ENCODE measurements around the gene TBC1D10A.
A peak's percentile ranks its signal among the peaks of the same experiment; 100 is the strongest.

Gene TBC1D10A

DNA sequence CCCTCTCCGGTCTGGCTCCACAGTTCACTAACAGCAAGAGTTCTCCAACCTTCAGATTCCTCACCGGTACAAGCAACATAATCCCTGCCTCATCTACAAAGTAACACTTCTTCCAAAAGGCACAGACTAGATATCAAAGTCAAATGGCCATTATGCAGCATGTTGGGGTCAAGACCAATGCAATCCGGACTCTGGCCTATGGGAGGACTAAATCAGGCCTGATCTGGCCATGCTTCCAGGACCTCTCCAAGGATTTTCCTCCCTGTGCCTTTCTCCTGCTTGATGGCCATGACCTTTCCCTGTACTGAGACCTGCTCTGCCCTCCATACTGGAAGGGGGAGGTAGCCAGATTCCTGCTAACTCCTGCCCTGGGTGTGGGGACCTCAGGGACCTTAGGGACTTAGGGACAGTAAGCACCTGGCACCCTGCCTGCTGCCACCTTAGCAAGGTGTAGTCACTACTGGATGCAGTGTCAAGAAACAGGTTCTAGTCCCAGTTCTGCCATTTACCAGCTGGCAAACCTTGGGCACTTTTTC lies 6.7 kb downstream of the TBC1D10A start:
- no peaks in the 10 kb centered on the region for H3K9me3 ChIP-seq (ENCODE audit: control insufficient read depth, low read length)
- WGBS, 2 experiments (ENCODE audit: insufficient coverage in 2 of 2), result 89 to 96% methylated on average over 3 of the region's 3 CpGs

GRCh38 chr22:30318799-30319419 lies 7.8 kb downstream of the TBC1D10A start:
- peaks cover 15% of the 10 kb centered on the region for H3K36me3 ChIP-seq (ENCODE audit: control insufficient read depth, insufficient read depth, low read length)
- 81 to 88% methylated on average over 7 of the region's 7 CpGs for WGBS, 2 experiments (ENCODE audit: insufficient coverage in 2 of 2)
- H3K4me3 ChIP-seq (ENCODE audit: extremely low read depth, insufficient read depth, low read length, poor library complexity, severe bottlenecking), result no peak overlapping the region
- no peaks in the 10 kb centered on the region for H3K9me3 ChIP-seq (ENCODE audit: control insufficient read depth, low read length)
- H3K4me1 ChIP-seq (ENCODE audit: control insufficient read depth, insufficient read depth, low read length, poor library complexity, severe bottlenecking), result peaks cover 17% of the 10 kb centered on the region
- H3K27ac ChIP-seq (ENCODE audit: low read depth, low read length, severe bottlenecking), result no peak overlapping the region

More for the DNA sequence above, 6.7 kb downstream of the TBC1D10A start:
- Histone ChIP-seq H3K4me3 (ENCODE audit: extremely low read depth, insufficient read depth, low read length, poor library complexity, severe bottlenecking) (no peak overlapping the region), H3K27ac (ENCODE audit: low read depth, low read length, severe bottlenecking) (no peak overlapping the region), H3K4me1 (ENCODE audit: control insufficient read depth, insufficient read depth, low read length, poor library complexity, severe bottlenecking) (peaks cover 11% of the 10 kb centered on the region), H3K36me3 (ENCODE audit: control insufficient read depth, insufficient read depth, low read length) (peaks cover 19% of the 10 kb centered on the region)

- H3K36me3 ChIP-seq (ENCODE audit: control insufficient read depth, insufficient read depth, low read length), result peaks cover 14% of the 10 kb centered on the region
- no peak overlapping the region for H3K4me3 ChIP-seq (ENCODE audit: extremely low read depth, insufficient read depth, low read length, poor library complexity, severe bottlenecking)
- no peak overlapping the region for H3K27ac ChIP-seq (ENCODE audit: low read depth, low read length, severe bottlenecking)
- H3K9me3 ChIP-seq (ENCODE audit: control insufficient read depth, low read length), result no peaks in the 10 kb centered on the region
- peaks cover 17% of the 10 kb centered on the region for H3K4me1 ChIP-seq (ENCODE audit: control insufficient read depth, insufficient read depth, low read length, poor library complexity, severe bottlenecking)
- whole genome bisulfite sequencing, 2 experiments (ENCODE audit: insufficient coverage in 2 of 2), result 100% methylated on average over 1 of the region's 1 CpG; no CpG with 5 or more reads in 1 of the 2 experiments
These were observed 9.0 kb downstream of the TBC1D10A start for GRCh38 chr22:30317778-30318177.

DNA sequence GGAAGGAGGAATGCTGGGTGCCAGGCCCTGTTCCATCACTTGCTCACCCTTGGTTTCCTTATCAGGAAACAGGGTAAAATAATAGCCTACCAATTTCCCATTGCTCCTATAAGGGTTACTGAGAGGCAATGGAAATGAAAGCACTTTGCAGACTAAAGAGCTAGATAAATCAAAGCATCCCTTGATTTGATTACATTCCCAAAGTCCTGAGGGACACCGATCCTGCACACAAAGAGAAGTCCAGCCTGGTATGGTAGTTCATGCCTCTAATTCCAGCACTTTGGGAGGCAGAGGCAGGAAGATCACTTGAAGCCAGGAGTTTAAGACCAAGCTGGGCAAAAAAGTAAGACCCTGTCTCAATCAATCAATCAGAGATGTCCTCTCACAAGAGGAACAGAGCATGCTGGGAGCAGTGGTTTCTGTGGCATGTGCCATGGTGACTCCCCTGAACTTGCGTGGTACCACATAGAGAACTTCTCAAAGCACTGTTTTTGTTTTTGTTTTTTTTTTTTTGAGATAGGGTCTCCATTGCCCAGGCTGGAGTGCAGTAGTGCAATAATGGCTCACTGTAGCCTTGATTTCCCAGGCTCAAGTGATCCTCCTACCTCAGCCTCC lies 10.7 kb downstream of the TBC1D10A start:
- no peak overlapping the region for H3K27ac ChIP-seq (ENCODE audit: low read depth, low read length, severe bottlenecking)
- 100% methylated on average over 1 to 2 of the region's 2 CpGs for WGBS, 2 experiments (ENCODE audit: insufficient coverage in 2 of 2)
- peaks cover 32% of the 10 kb centered on the region for H3K4me1 ChIP-seq (ENCODE audit: control insufficient read depth, insufficient read depth, low read length, poor library complexity, severe bottlenecking)
- no peaks in the 10 kb centered on the region for H3K9me3 ChIP-seq (ENCODE audit: control insufficient read depth, low read length)
- peaks cover 14% of the 10 kb centered on the region for H3K36me3 ChIP-seq (ENCODE audit: control insufficient read depth, insufficient read depth, low read length)
- no peak overlapping the region for H3K4me3 ChIP-seq (ENCODE audit: extremely low read depth, insufficient read depth, low read length, poor library complexity, severe bottlenecking)

DNA sequence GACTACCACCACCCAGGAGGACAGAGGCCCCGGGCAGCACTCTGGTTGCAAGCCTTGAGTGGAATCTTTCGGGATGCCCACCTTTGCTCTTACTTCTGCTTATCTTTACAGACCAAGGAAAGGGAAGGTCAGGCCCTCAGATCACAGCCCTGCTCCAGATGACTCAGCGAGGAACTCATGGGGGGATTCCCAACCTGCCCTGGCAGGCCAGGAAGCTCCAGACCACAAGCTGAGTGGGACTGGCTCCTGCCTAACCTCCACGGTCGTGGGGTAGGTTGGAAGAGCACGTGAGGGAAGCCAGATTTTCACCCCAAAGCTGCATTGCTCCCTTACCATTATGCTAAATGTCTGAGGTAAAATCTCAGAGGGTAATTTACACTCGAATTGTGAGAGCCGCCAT lies 11.8 kb downstream of the TBC1D10A start:
- WGBS, 2 experiments (ENCODE audit: insufficient coverage in 2 of 2), result 74 to 80% methylated on average over 5 to 8 of the region's 8 CpGs
- H3K27ac ChIP-seq (ENCODE audit: low read depth, low read length, severe bottlenecking), result no peak overlapping the region
- peaks cover 8% of the 10 kb centered on the region for H3K36me3 ChIP-seq (ENCODE audit: control insufficient read depth, insufficient read depth, low read length)
- no peak overlapping the region for H3K4me3 ChIP-seq (ENCODE audit: extremely low read depth, insufficient read depth, low read length, poor library complexity, severe bottlenecking)
- no peaks in the 10 kb centered on the region for H3K9me3 ChIP-seq (ENCODE audit: control insufficient read depth, low read length)
- H3K4me1 ChIP-seq (ENCODE audit: control insufficient read depth, insufficient read depth, low read length, poor library complexity, severe bottlenecking), result peaks cover 34% of the 10 kb centered on the region

DNA sequence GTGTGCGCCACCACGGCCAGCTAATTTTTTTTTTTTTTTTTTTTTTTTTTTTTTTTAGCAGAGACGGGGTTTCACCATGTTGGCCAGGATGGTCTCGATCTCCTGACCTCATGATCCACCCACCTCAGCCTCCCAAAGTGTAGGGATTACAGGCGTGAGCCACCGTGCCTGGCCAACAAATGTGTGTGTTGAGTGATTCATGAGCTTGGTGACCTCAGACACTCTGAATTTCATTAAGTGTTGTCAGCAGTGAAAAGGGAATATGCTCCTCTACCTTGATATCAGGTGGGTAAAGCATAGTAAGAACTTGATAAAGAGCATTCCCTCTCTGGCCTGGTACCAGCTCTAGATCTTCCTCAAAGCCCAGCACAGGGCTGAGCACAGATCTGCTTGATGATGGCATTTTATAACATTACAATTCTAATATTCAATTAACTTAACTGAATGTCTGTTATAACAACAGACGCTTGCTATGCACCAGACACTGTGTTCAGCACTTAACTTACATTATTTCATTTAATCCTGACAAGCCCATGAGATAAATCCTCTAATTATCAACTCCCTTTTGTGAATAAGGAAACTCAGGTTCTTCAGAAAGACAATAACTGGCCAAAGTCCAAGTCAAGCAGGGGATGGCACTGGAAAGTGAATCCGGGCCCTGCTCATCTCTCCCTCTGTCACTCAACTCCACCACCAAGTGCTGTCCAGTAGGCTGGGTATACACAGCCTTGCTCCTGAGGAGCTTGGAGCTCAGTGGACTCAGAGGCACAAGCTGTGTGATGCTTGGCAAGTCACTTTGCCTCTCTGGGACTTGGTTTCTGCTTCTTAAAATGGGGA lies 13.0 kb downstream of the TBC1D10A start:
- H3K4me1 ChIP-seq (ENCODE audit: control insufficient read depth, insufficient read depth, low read length, poor library complexity, severe bottlenecking), result peaks cover 34% of the 10 kb centered on the region
- H3K36me3 ChIP-seq (ENCODE audit: control insufficient read depth, insufficient read depth, low read length), result peaks cover 4% of the 10 kb centered on the region
- no peak overlapping the region for H3K27ac ChIP-seq (ENCODE audit: low read depth, low read length, severe bottlenecking)
- no peaks in the 10 kb centered on the region for H3K9me3 ChIP-seq (ENCODE audit: control insufficient read depth, low read length)
- 87 to 96% methylated on average over 3 to 5 of the region's 8 CpGs for WGBS, 2 experiments (ENCODE audit: insufficient coverage in 2 of 2)
- no peak overlapping the region for H3K4me3 ChIP-seq (ENCODE audit: extremely low read depth, insufficient read depth, low read length, poor library complexity, severe bottlenecking)

DNA sequence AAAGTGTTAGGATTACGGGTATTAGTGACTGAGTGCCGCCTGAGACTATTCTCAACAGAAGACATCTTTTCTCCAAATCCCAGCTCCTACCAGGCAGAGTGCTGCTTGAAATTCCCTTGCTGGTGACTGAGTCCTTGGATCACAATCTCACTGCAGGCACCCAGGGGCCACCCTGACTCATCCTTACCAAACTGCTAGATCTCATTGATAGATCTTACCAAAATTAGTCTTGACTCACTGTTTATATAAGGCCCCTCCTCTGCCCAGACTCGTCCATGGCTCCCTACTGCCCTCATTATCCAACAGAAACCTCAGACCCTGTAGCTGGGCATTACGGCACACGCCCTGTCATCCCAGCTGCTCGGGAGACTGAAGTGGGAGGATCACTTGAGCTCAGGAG lies 14.7 kb downstream of the TBC1D10A start:
- peaks cover 4% of the 10 kb centered on the region for H3K36me3 ChIP-seq (ENCODE audit: control insufficient read depth, insufficient read depth, low read length)
- peaks cover 34% of the 10 kb centered on the region for H3K4me1 ChIP-seq (ENCODE audit: control insufficient read depth, insufficient read depth, low read length, poor library complexity, severe bottlenecking)
- H3K9me3 ChIP-seq (ENCODE audit: control insufficient read depth, low read length), result no peaks in the 10 kb centered on the region
- WGBS, 2 experiments (ENCODE audit: insufficient coverage in 2 of 2), result 94 to 100% methylated on average over 1 to 6 of the region's 6 CpGs
- H3K4me3 ChIP-seq (ENCODE audit: extremely low read depth, insufficient read depth, low read length, poor library complexity, severe bottlenecking), result no peak overlapping the region
- H3K27ac ChIP-seq (ENCODE audit: low read depth, low read length, severe bottlenecking), result peak overlapping the region; percentile 29

DNA sequence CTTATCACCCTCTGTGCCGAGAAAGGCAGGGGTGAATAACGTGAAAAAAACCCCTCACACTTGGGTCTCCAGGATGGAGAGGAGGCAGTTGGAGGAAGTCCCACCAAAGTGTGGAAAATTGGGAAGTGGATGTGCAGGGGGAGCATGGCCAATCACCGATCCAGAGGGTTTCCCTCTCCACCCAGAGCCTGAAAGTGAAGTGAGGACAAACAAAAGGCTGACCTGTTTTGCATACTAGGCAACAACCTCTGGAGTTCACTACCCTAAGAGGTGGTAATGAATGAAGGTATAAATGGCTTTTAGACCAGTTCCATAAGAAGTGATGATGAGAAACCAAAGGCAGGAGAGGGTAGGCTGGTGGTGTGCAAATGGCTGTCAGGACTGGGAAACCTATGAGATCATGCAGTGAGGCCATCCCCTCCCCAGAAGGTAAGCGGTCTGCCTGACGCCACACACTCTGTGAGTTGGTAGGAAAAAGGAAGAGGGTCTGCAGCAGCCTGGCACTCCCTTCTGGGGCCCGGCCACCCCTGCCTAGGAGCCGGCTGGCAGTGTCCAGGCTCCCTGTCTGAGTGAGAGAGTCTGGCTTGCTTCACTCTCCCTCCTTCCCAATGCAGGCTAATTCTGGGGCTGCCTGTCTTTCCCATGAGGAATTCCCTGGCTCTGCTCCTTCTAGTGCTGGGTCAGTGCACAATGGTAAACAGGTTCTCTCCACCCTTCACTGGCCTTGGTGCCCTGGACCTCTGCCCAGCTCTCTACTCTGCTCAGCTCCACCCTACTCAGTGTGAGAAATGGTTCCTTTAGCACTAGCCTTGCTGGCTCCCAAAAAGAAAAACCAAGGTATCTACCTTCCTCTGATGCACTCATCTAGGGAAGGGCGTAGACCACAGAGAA lies 15.6 kb downstream of the TBC1D10A start:
- peaks cover 2% of the 10 kb centered on the region for H3K36me3 ChIP-seq (ENCODE audit: control insufficient read depth, insufficient read depth, low read length)
- peak overlapping the region; percentile 29 for H3K27ac ChIP-seq (ENCODE audit: low read depth, low read length, severe bottlenecking)
- H3K4me1 ChIP-seq (ENCODE audit: control insufficient read depth, insufficient read depth, low read length, poor library complexity, severe bottlenecking), result peaks cover 33% of the 10 kb centered on the region
- H3K4me3 ChIP-seq (ENCODE audit: extremely low read depth, insufficient read depth, low read length, poor library complexity, severe bottlenecking), result no peak overlapping the region
- H3K9me3 ChIP-seq (ENCODE audit: control insufficient read depth, low read length), result no peaks in the 10 kb centered on the region
- 85 to 92% methylated on average over 2 to 5 of the region's 8 CpGs for WGBS, 2 experiments (ENCODE audit: insufficient coverage in 2 of 2)

GRCh38 chr22:30309951-30310741 lies 16.6 kb downstream of the TBC1D10A start:
- H3K4me1 ChIP-seq (ENCODE audit: control insufficient read depth, insufficient read depth, low read length, poor library complexity, severe bottlenecking), result peaks cover 37% of the 10 kb centered on the region
- no peaks in the 10 kb centered on the region for H3K9me3 ChIP-seq (ENCODE audit: control insufficient read depth, low read length)
- H3K36me3 ChIP-seq (ENCODE audit: control insufficient read depth, insufficient read depth, low read length), result no peaks in the 10 kb centered on the region
- 87 to 90% methylated on average over 3 to 6 of the region's 7 CpGs for WGBS, 2 experiments (ENCODE audit: insufficient coverage in 2 of 2)
- no peak overlapping the region for H3K4me3 ChIP-seq (ENCODE audit: extremely low read depth, insufficient read depth, low read length, poor library complexity, severe bottlenecking)
- H3K27ac ChIP-seq (ENCODE audit: low read depth, low read length, severe bottlenecking), result no peak overlapping the region

All from mesodermal cell (in vitro differentiated cells).